ENCODE data around the gene BGN. TPM values are rescaled to one million over a fixed set of nuclear protein-coding genes. Genes with fewer than 3 reads are reported as not detected.

The BGN gene
- total and polyA plus RNA-seq, 8 donors = 6.2 to 64.3 (median 16.2) TPM

DNA sequence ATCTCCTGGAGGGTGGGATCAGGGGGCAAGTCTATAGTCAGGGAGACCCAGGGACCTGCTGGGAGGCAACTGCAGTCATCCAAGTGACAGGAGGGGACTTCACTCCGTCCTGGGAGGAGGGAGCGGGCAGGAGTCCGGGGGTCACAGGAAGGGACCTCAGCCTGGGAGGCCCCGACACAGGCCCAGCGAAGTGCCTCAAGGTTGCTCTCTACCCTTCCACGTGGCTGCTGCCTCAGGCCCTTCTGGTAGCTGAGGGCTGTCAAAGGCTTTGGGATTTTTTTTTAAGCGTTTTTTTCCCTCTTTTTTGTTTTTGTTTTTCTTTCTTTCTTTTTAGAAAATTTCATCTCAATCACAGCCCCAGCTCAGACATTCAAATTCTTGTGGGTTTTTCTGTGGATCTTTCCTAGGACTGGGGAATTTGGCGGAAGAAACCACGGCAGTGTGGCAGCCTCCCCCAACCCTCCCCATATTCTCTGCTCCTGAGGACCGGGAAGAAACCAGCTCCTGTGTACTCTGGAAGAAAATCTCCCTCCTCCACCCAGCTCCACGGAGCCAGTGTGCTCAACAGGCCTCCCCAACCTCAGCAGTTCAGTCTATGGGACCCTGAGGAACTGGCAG lies 23.0 kb upstream of the BGN start:
- Histone ChIP-seq H3K27me3 (peaks cover 0 to under 1% (median 0%) of the 10 kb centered on the region in 3 donors), H3K4me3 (no peak overlapping the region), H3K36me3 (peaks cover 0 to 10% (median 3%) of the 10 kb centered on the region in 4 donors), H3K4me1 (peaks cover 0 to 32% (median 18%) of the 10 kb centered on the region in 4 donors), H3K27ac (peak overlapping the region in 2 of 5 donors; percentile 69 to 82), H3K9me3 (no peaks in the 10 kb centered on the region)
- intact Hi-C loops (cut with DNase I; ENCODE audit: low total_unique reads) = no loop called here
- WGBS, 5 donors = 61 to 71% (median 66%) methylated on average over 5 to 11 of the region's 11 CpGs
- TF ChIP-seq, protein P1, sequence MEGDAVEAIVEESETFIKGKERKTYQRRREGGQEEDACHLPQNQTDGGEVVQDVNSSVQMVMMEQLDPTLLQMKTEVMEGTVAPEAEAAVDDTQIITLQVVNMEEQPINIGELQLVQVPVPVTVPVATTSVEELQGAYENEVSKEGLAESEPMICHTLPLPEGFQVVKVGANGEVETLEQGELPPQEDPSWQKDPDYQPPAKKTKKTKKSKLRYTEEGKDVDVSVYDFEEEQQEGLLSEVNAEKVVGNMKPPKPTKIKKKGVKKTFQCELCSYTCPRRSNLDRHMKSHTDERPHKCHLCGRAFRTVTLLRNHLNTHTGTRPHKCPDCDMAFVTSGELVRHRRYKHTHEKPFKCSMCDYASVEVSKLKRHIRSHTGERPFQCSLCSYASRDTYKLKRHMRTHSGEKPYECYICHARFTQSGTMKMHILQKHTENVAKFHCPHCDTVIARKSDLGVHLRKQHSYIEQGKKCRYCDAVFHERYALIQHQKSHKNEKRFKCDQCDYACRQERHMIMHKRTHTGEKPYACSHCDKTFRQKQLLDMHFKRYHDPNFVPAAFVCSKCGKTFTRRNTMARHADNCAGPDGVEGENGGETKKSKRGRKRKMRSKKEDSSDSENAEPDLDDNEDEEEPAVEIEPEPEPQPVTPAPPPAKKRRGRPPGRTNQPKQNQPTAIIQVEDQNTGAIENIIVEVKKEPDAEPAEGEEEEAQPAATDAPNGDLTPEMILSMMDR (IDR thresholded peaks at IDR 0.05) = no peak
- TF ChIP-seq EP300 (IDR thresholded peaks at IDR 0.05) = no peak
- no peak for TF ChIP-seq POLR2A (IDR thresholded peaks at IDR 0.05)
- no peak for TF ChIP-seq POLR2AphosphoS5 (IDR thresholded peaks at IDR 0.05)
- no peak for DNase-seq

- no peaks in the 10 kb centered on the region for H3K9me3 ChIP-seq
- H3K27me3 ChIP-seq = peaks cover 0 to 4% (median 4%) of the 10 kb centered on the region in 3 donors
- H3K4me1 ChIP-seq = peaks cover 0 to 32% (median 21%) of the 10 kb centered on the region in 4 donors
- no peak for DNase-seq
- intact Hi-C loops (cut with DNase I; ENCODE audit: low total_unique reads) = no loop called here
- WGBS, 5 donors = 80 to 97% (median 91%) methylated on average over 4 to 10 of the region's 10 CpGs
- no peak overlapping the region for H3K27ac ChIP-seq
- no peak overlapping the region for H3K4me3 ChIP-seq
- TF ChIP-seq, protein P1 (IDR thresholded peaks at IDR 0.05) = no peak
- TF ChIP-seq POLR2A (IDR thresholded peaks at IDR 0.05) = no peak
- no peak for TF ChIP-seq EP300 (IDR thresholded peaks at IDR 0.05)
- no peak for TF ChIP-seq POLR2AphosphoS5 (IDR thresholded peaks at IDR 0.05)
- peaks cover 0 to 5% (median 2%) of the 10 kb centered on the region in 4 donors for H3K36me3 ChIP-seq
These were observed 21.7 kb upstream of the BGN start for GRCh38 chrX:153473126-153473525.

DNA sequence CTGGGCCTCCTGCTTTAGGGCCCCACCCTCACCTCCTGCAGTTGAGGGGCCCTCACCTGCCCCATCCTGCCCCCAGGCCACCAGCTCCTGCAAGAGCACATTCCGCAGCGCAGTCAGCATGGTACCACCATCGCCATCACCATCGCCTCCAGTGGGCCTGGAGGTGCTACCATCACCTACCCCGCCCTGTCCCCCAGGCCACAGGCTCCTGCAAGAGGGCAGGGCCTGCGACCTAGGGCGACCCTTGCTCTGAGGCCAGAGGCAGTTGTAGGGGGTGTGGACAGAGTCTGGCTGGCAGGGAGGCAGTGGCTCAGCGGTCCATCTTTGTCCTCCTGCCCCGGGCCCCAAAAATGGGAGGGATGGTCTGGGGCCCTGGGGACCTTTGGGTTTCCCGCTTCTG lies 20.5 kb upstream of the BGN start:
- H3K4me3 ChIP-seq = peak overlapping the region in 3 of 4 donors; percentile 29 to 32 (median 32)
- H3K36me3 ChIP-seq = no peaks in the 10 kb centered on the region
- peaks cover 0 to 5% (median 4%) of the 10 kb centered on the region in 3 donors for H3K27me3 ChIP-seq
- intact Hi-C loops (cut with DNase I; ENCODE audit: low total_unique reads) = no loop called here
- 76 to 98% (median 82%) methylated on average over 5 to 10 of the region's 10 CpGs; no CpG with 5 or more reads in 1 of the 5 donors for WGBS, 5 donors
- no peak overlapping the region for H3K27ac ChIP-seq
- peaks cover 0 to 23% (median 16%) of the 10 kb centered on the region in 4 donors for H3K4me1 ChIP-seq
- no peak for DNase-seq
- TF ChIP-seq POLR2AphosphoS5 (IDR thresholded peaks at IDR 0.05) = no peak
- TF ChIP-seq EP300 (IDR thresholded peaks at IDR 0.05) = no peak
- no peak for TF ChIP-seq POLR2A (IDR thresholded peaks at IDR 0.05)
- TF ChIP-seq, protein P1 (IDR thresholded peaks at IDR 0.05) = no peak
- H3K9me3 ChIP-seq = no peaks in the 10 kb centered on the region

DNA sequence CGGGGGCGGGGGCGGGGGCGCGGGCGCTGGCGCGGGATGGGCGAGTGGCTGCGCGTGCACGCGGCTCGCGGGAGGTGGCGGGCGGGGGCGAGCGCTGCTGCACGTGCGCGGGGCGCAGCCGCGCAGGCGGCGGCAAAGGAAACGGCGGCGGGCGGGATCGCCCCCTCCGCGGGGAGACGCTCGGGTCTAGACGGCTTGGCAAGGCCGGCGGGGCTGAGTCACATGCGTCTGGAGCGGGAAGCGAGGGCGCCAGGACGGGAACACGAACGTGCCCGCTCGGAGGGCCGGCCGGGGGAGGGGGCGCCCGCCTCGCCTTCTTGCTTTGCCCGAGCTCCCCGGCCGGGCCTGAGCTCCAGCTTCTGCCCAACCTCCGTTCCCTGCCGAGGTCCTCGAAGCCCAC lies 20.1 kb upstream of the BGN start:
- peak; percentile 43 to 86 for DNase-seq
- no peaks in the 10 kb centered on the region for H3K9me3 ChIP-seq
- intact Hi-C loops (cut with DNase I; ENCODE audit: low total_unique reads) = no loop called here
- H3K27me3 ChIP-seq = peaks cover 0 to 5% (median 4%) of the 10 kb centered on the region in 3 donors
- peak overlapping the region in 1 of 5 donors; percentile 51 for H3K27ac ChIP-seq
- H3K4me1 ChIP-seq = peaks cover 0 to 18% (median 11%) of the 10 kb centered on the region in 4 donors
- TF ChIP-seq, protein P1 (IDR thresholded peaks at IDR 0.05) = no peak
- no peak for TF ChIP-seq POLR2A (IDR thresholded peaks at IDR 0.05)
- peak in 1 of 3 donors; percentile 38 for TF ChIP-seq POLR2AphosphoS5 (IDR thresholded peaks at IDR 0.05)
- TF ChIP-seq EP300 (IDR thresholded peaks at IDR 0.05) = no peak
- no peaks in the 10 kb centered on the region for H3K36me3 ChIP-seq
- WGBS, 5 donors = 1 to 31% (median 13%) methylated on average over 8 to 54 of the region's 59 CpGs; no CpG with 5 or more reads in 2 of the 5 donors
- peak overlapping the region; percentile 29 to 37 (median 32) for H3K4me3 ChIP-seq

Data from stomach (tissue), 9 donors.